ENCODE data around the gene IQCK. TPM values are rescaled to one million over a fixed set of nuclear protein-coding genes. Genes with fewer than 3 reads are reported as not detected.

Gene IQCK
- total and polyA plus RNA-seq, 2 donors (not counting 3 experiments of a cell fraction or from before 2014, with no cell fraction given) = 17.2 to 18.1 TPM

GRCh38 chr16:19710191-19710908 is 7.7 kb upstream of the IQCK start:
- ChIA-PET POLR2A (no interaction called here), CTCF (interaction anchor here (1.1 to 1.6 kb wide), 3 partner anchors 109 to 177 kb away, joined by 4 to 5 read pairs (median 5); partner anchors contain the start of gene VPS35L)
- H3K9me1 ChIP-seq (replicated peaks; ENCODE audit: control insufficient read depth, extremely low read depth, insufficient read depth, low read length) = no peaks in the 10 kb centered on the region
- TF ChIP-seq MYC (IDR thresholded peaks at IDR 0.05; ENCODE audit: low read depth, low read length) = no peak
- H3K27ac ChIP-seq (ENCODE audit: insufficient read depth, low read depth, low read length) = peak overlapping the region; percentile 25
- intact Hi-C loops (cut with micrococcal nuclease) = no loop called here
- H3K4me3 ChIP-seq (replicated peaks in 1 of 3; ENCODE audit: insufficient read depth in 1 of 3, low read depth in 1 of 3, low read length in 3 of 3) = no peak overlapping the region
- no peak overlapping the region for H2AFZ ChIP-seq (ENCODE audit: low read depth, low read length)
- FAIRE-seq (no peak), DNase-seq (ENCODE audit: low read depth, low spot score) (peak; percentile 40)
- peaks cover 2% of the 10 kb centered on the region for H3K4me1 ChIP-seq (ENCODE audit: control insufficient read depth, extremely low read depth, insufficient read depth, low read length)
- BruUV-seq (replicated peaks) = no TSS peak
- H3K9ac ChIP-seq (replicated peaks; ENCODE audit: extremely low read depth, insufficient read depth, low read length) = no peak overlapping the region
- peaks cover 7 to 11% of the 10 kb centered on the region in 2 experiments for H3K36me3 ChIP-seq (ENCODE audit: control insufficient read depth in 2 of 2, extremely low read depth in 1 of 2, insufficient read depth in 2 of 2, low read length in 2 of 2)
- no peaks in the 10 kb centered on the region for H3K9me3 ChIP-seq (replicated peaks; ENCODE audit: control insufficient read depth, insufficient read depth, low read length)
- no peaks in the 10 kb centered on the region for H4K20me1 ChIP-seq (replicated peaks; ENCODE audit: control insufficient read depth, extremely low read depth, insufficient read depth, low read length)
- H3K79me2 ChIP-seq (ENCODE audit: control insufficient read depth, insufficient read depth, low read length) = peaks cover 8% of the 10 kb centered on the region
- H3K27me3 ChIP-seq (ENCODE audit: control insufficient read depth in 2 of 2, insufficient read depth in 2 of 2, low read length in 2 of 2) = no peaks in the 10 kb centered on the region
- dilution Hi-C loops (cut with MboI; ENCODE audit: extremely low pct_ligation_motif_present, low sequenced_read_pairs) = no loop called here
- no peak overlapping the region for H3K4me2 ChIP-seq (ENCODE audit: insufficient read depth, low read length)

GRCh38 chr16:19710991-19711545 is 7.0 kb upstream of the IQCK start:
- intact Hi-C loops (cut with micrococcal nuclease) (no loop called here), dilution Hi-C loops (cut with MboI; ENCODE audit: extremely low pct_ligation_motif_present, low sequenced_read_pairs) (no loop called here)
- Histone ChIP-seq H3K79me2 (ENCODE audit: control insufficient read depth, insufficient read depth, low read length) (peaks cover 16% of the 10 kb centered on the region), H3K4me1 (ENCODE audit: control insufficient read depth, extremely low read depth, insufficient read depth, low read length) (peaks cover 2% of the 10 kb centered on the region), H4K20me1 (replicated peaks; ENCODE audit: control insufficient read depth, extremely low read depth, insufficient read depth, low read length) (no peaks in the 10 kb centered on the region), H3K9me1 (replicated peaks; ENCODE audit: control insufficient read depth, extremely low read depth, insufficient read depth, low read length) (no peaks in the 10 kb centered on the region), H3K9ac (replicated peaks; ENCODE audit: extremely low read depth, insufficient read depth, low read length) (no peak overlapping the region), H2AFZ (ENCODE audit: low read depth, low read length) (no peak overlapping the region), H3K4me2 (ENCODE audit: insufficient read depth, low read length) (no peak overlapping the region), H3K27me3 (ENCODE audit: control insufficient read depth in 2 of 2, insufficient read depth in 2 of 2, low read length in 2 of 2) (no peaks in the 10 kb centered on the region), H3K36me3 (ENCODE audit: control insufficient read depth in 2 of 2, extremely low read depth in 1 of 2, insufficient read depth in 2 of 2, low read length in 2 of 2) (peaks cover 3 to 11% of the 10 kb centered on the region in 2 experiments), H3K4me3 (replicated peaks in 1 of 3; ENCODE audit: insufficient read depth in 1 of 3, low read depth in 1 of 3, low read length in 3 of 3) (no peak overlapping the region), H3K27ac (ENCODE audit: insufficient read depth, low read depth, low read length) (no peak overlapping the region), H3K9me3 (replicated peaks; ENCODE audit: control insufficient read depth, insufficient read depth, low read length) (no peaks in the 10 kb centered on the region)
- no peak for FAIRE-seq
- POLR2A ChIA-PET = interaction anchor here (0.6 kb wide), 1 partner anchor 61 kb away, joined by 3 read pairs; no protein-coding TSS in a partner anchor
- DNase-seq (ENCODE audit: low read depth, low spot score) = no peak
- TF ChIP-seq MYC (IDR thresholded peaks at IDR 0.05; ENCODE audit: low read depth, low read length) = no peak
- no peak for TF ChIP-seq POLR2AphosphoS5 (IDR thresholded peaks at IDR 0.05; ENCODE audit: insufficient read depth, low read depth, low read length)
- TF ChIP-seq MAX (IDR thresholded peaks at IDR 0.05; ENCODE audit: insufficient read depth, insufficient read length) = no peak
- no peak for TF ChIP-seq EZH2 (IDR thresholded peaks at IDR 0.05; ENCODE audit: borderline replicate concordance, low read depth, low read length, severe bottlenecking)
- no peak for TF ChIP-seq GATA2 (IDR thresholded peaks at IDR 0.05; ENCODE audit: insufficient read depth, insufficient read length, low read depth, low read length)
- TF ChIP-seq POLR2A (IDR thresholded peaks at IDR 0.05; ENCODE audit: low read depth, low read length) = no peak
- TF ChIP-seq FOS (IDR thresholded peaks at IDR 0.05; ENCODE audit: borderline replicate concordance, insufficient read depth, low read length) = no peak
- TF ChIP-seq JUN (IDR thresholded peaks at IDR 0.05; ENCODE audit: borderline replicate concordance, insufficient read depth, insufficient read length, low read depth) = no peak
- TF ChIP-seq, protein P1, sequence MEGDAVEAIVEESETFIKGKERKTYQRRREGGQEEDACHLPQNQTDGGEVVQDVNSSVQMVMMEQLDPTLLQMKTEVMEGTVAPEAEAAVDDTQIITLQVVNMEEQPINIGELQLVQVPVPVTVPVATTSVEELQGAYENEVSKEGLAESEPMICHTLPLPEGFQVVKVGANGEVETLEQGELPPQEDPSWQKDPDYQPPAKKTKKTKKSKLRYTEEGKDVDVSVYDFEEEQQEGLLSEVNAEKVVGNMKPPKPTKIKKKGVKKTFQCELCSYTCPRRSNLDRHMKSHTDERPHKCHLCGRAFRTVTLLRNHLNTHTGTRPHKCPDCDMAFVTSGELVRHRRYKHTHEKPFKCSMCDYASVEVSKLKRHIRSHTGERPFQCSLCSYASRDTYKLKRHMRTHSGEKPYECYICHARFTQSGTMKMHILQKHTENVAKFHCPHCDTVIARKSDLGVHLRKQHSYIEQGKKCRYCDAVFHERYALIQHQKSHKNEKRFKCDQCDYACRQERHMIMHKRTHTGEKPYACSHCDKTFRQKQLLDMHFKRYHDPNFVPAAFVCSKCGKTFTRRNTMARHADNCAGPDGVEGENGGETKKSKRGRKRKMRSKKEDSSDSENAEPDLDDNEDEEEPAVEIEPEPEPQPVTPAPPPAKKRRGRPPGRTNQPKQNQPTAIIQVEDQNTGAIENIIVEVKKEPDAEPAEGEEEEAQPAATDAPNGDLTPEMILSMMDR (IDR thresholded peaks at IDR 0.05; ENCODE audit: extremely low read depth in 1 of 2, insufficient read depth in 1 of 2, low read depth in 1 of 2, low read length in 2 of 2) = no peak
- BruUV-seq (replicated peaks) = no TSS peak
- CTCF ChIA-PET = interaction anchor here (1.1 to 1.6 kb wide), 3 partner anchors 110 to 176 kb away, joined by 4 to 5 read pairs (median 5); partner anchors contain the start of gene VPS35L

All from endothelial cell of umbilical vein (primary cell).